Measurements from ENCODE around the gene LRBA. TPM values are rescaled to one million over a fixed set of nuclear protein-coding genes. Genes with fewer than 3 reads are reported as not detected.

Gene LRBA
- total RNA-seq, 1 donor from 2014 or later = 68.0 TPM

- H3K36me3 ChIP-seq = no peaks in the 10 kb centered on the region
- H3K4me3 ChIP-seq = no peak overlapping the region
- H3K4me1 ChIP-seq = no peaks in the 10 kb centered on the region
- TF ChIP-seq POLR2A (IDR thresholded peaks at IDR 0.05) = no peak
- TF ChIP-seq CTCF (IDR thresholded peaks at IDR 0.05) = no peak
- TF ChIP-seq POLR2AphosphoS5 (IDR thresholded peaks at IDR 0.05; ENCODE audit: insufficient read depth in 1 of 2, low read depth in 1 of 2) = no peak
- H3K27me3 ChIP-seq = no peaks in the 10 kb centered on the region
- no peaks in the 10 kb centered on the region for H3K9me3 ChIP-seq
- H3K27ac ChIP-seq = no peak overlapping the region
- intact Hi-C loops (cut with DNase I) = no loop called here
- DNase-seq (ENCODE audit: extremely low spot score in 2 of 2) = no peak
These were observed 390.1 kb downstream of the LRBA start for GRCh38 chr4:150625033-150625432.

GRCh38 chr4:150624055-150624454, 391.0 kb downstream of the LRBA start:
- no peaks in the 10 kb centered on the region for H3K9me3 ChIP-seq
- no peaks in the 10 kb centered on the region for H3K4me1 ChIP-seq
- intact Hi-C loops (cut with DNase I) = no loop called here
- H3K27ac ChIP-seq = no peak overlapping the region
- no peak for TF ChIP-seq POLR2AphosphoS5 (IDR thresholded peaks at IDR 0.05; ENCODE audit: insufficient read depth in 1 of 2, low read depth in 1 of 2)
- TF ChIP-seq CTCF (IDR thresholded peaks at IDR 0.05) = no peak
- no peak for TF ChIP-seq POLR2A (IDR thresholded peaks at IDR 0.05)
- no peaks in the 10 kb centered on the region for H3K36me3 ChIP-seq
- H3K27me3 ChIP-seq = no peaks in the 10 kb centered on the region
- H3K4me3 ChIP-seq = no peak overlapping the region
- no peak for DNase-seq (ENCODE audit: extremely low spot score in 2 of 2)

- no peak for DNase-seq (ENCODE audit: extremely low spot score in 2 of 2)
- intact Hi-C loops (cut with DNase I) = no loop called here
- Histone ChIP-seq H3K27ac (no peak overlapping the region), H3K36me3 (no peaks in the 10 kb centered on the region), H3K4me1 (no peaks in the 10 kb centered on the region), H3K4me3 (no peak overlapping the region), H3K27me3 (no peaks in the 10 kb centered on the region), H3K9me3 (no peaks in the 10 kb centered on the region)
- TF ChIP-seq CTCF (IDR thresholded peaks at IDR 0.05) = no peak
- no peak for TF ChIP-seq POLR2A (IDR thresholded peaks at IDR 0.05)
- no peak for TF ChIP-seq POLR2AphosphoS5 (IDR thresholded peaks at IDR 0.05; ENCODE audit: insufficient read depth in 1 of 2, low read depth in 1 of 2)
These were observed 396.0 kb downstream of the LRBA start for GRCh38 chr4:150619042-150619441.

DNA sequence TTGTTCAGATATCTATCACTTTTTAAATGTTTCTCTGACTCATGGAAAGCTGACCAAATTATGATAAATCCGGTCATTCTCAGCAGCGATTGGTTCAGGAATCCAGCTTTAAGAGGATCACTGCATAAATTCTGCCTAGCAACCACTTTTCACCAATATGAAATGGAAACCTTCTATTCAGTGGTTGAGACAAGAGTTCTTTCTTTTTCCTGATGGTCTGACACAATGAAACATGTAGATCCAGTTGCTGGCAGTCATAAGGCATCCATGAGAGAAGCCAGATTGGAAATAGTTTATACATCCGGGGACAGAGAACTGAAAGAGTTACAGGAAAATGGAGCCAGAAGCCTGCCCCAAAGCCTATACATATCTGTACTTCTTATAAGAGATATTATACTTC, 406.0 kb downstream of the LRBA start:
- no peak for DNase-seq (ENCODE audit: extremely low spot score in 2 of 2)
- TF ChIP-seq POLR2AphosphoS5 (IDR thresholded peaks at IDR 0.05; ENCODE audit: insufficient read depth in 1 of 2, low read depth in 1 of 2) = no peak
- TF ChIP-seq CTCF (IDR thresholded peaks at IDR 0.05) = no peak
- no peak for TF ChIP-seq POLR2A (IDR thresholded peaks at IDR 0.05)
- intact Hi-C loops (cut with DNase I) = no loop called here

DNA sequence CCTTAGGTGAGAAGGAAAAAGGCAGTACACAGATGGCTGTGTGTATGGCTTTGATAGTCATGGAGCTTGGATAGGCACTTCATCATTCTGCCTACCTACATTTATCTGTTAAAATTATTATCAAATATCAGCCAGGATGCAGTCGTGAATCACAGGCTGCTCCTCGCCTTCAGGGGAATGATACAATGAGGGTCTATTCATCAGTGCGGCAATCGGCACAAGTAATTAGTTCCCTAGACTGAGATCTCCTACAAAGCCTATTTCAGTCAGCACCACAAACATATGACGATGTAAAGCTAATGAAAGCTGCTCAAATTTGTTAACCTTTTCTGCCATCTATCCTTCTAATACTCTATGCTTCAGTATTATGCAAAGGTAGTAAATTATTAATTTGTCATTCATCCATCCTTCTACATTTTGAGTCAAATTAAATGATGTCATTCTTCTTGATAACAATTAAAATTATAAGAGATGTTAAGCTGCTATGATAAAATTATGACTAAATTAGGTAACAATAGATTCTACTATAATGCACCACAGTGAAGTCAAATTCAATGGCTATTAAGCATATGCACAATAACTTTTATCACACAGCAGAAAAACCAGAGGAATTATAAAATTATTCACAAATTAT, 414.2 kb downstream of the LRBA start:
- DNase-seq (ENCODE audit: extremely low spot score in 2 of 2) = no peak
- no peak for TF ChIP-seq CTCF (IDR thresholded peaks at IDR 0.05)
- TF ChIP-seq POLR2AphosphoS5 (IDR thresholded peaks at IDR 0.05; ENCODE audit: insufficient read depth in 1 of 2, low read depth in 1 of 2) = no peak
- TF ChIP-seq POLR2A (IDR thresholded peaks at IDR 0.05) = no peak
- Histone ChIP-seq H3K4me3 (no peak overlapping the region), H3K36me3 (no peaks in the 10 kb centered on the region), H3K27ac (no peak overlapping the region), H3K4me1 (no peaks in the 10 kb centered on the region), H3K27me3 (no peaks in the 10 kb centered on the region), H3K9me3 (no peaks in the 10 kb centered on the region)
- intact Hi-C loops (cut with DNase I) = no loop called here

More for the DNA sequence above, 406.0 kb downstream of the LRBA start:
- Histone ChIP-seq H3K36me3 (no peaks in the 10 kb centered on the region), H3K4me3 (no peak overlapping the region), H3K27me3 (no peaks in the 10 kb centered on the region), H3K27ac (no peak overlapping the region), H3K4me1 (no peaks in the 10 kb centered on the region), H3K9me3 (no peaks in the 10 kb centered on the region)
